ENCODE results near the gene LMO1.

Gene LMO1

DNA sequence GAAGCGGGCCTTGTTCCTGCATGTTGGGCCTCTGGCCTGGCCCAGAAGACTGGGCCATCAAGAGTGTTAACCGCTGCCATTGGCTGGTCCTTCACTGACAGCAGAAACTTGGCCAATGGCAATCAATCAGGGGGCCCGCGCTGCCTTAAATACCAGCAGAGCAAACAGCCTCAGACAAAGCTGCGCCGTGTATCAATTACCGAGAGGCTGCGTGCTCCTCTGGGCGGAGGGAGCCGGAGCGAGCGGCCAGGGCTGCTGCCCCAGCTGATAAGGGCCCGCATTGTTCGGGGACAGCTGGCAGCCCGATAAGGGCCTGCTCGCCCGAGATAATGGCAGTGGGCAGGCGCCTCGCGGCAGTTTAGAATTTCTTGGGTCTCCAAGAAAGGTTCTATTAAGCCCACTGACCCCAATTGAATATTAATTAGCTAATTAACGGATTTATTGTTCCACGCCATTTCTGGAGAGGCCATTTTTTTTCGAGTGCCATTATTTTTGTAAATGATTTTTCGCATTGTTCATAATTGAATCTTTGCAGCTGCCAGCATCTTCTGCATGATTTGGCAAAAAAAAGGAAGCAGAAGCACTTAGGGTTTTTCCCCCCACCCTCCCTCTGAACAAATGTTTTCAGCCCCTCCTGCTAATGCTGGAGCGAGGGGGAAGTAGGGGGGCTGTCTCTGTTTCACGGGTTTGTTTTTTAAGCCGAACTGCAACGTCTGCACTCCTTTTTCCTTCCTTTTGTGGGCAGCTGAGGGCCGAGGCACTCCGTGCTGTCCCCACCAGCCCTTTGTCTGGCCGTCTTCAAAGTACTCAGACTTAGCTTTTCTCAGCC lies 57.2 kb downstream of the LMO1 start:
- Histone ChIP-seq H3K9me3 (ENCODE audit: control insufficient read depth, low read length) (no peaks in the 10 kb centered on the region), H3K4me3 (ENCODE audit: insufficient read depth, low read depth, low read length, poor library complexity, severe bottlenecking) (no peak overlapping the region), H3K27ac (ENCODE audit: insufficient read depth, low read length, poor library complexity, severe bottlenecking) (no peak overlapping the region), H3K27me3 (replicated peaks; ENCODE audit: control insufficient read depth, insufficient read depth, low read length, poor library complexity, severe bottlenecking) (no peaks in the 10 kb centered on the region), H3K36me3 (ENCODE audit: control insufficient read depth, insufficient read depth, low read length) (no peaks in the 10 kb centered on the region), H3K4me1 (ENCODE audit: control insufficient read depth, insufficient read depth, low read length, poor library complexity, severe bottlenecking) (no peaks in the 10 kb centered on the region)
- no peak for DNase-seq

DNA sequence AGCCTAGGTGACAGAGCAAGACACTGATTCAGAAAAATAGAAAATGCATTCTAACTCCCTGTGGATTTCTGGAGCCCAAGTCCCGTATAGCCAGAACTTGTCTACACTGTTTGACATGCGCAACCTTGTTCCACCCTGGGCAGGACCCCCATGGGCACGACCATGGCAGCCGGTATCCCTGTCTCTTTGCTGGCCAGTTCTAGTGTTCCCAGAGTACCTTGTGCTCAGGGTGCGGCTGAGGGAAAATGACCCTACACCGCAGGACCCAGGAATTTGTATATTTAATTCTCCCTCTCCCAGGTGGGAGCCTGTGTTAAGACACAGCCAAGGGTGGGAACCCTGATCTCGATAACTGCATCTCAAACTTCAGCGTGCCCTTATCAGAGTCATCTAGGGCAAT lies 58.1 kb downstream of the LMO1 start:
- no peak for DNase-seq
- H3K4me3 ChIP-seq (ENCODE audit: insufficient read depth, low read depth, low read length, poor library complexity, severe bottlenecking), result no peak overlapping the region
- no peaks in the 10 kb centered on the region for H3K9me3 ChIP-seq (ENCODE audit: control insufficient read depth, low read length)
- no peak overlapping the region for H3K27ac ChIP-seq (ENCODE audit: insufficient read depth, low read length, poor library complexity, severe bottlenecking)
- H3K4me1 ChIP-seq (ENCODE audit: control insufficient read depth, insufficient read depth, low read length, poor library complexity, severe bottlenecking), result no peaks in the 10 kb centered on the region
- H3K36me3 ChIP-seq (ENCODE audit: control insufficient read depth, insufficient read depth, low read length), result no peaks in the 10 kb centered on the region
- H3K27me3 ChIP-seq (replicated peaks; ENCODE audit: control insufficient read depth, insufficient read depth, low read length, poor library complexity, severe bottlenecking), result no peaks in the 10 kb centered on the region

DNA sequence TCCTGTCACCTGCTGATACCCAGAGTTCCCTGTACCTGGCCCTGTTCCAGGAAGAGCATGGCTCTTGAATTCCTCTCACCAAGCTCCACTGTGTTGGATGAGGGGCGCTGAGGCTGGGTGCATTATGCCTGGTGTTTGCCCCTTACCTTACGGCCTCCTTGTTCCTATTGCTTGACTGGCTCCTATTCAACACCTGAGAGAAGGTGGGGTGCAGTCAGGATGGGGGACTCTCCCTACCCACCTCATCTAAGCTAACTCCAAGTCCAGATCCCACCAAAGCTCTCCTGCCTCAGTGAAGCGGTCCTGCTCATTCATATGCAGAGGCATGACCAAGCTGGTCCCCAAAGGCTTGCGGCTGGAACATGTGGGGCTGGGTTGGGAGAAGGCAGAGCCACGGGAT lies 59.1 kb downstream of the LMO1 start:
- no peaks in the 10 kb centered on the region for H3K36me3 ChIP-seq (ENCODE audit: control insufficient read depth, insufficient read depth, low read length)
- H3K4me3 ChIP-seq (ENCODE audit: insufficient read depth, low read depth, low read length, poor library complexity, severe bottlenecking), result no peak overlapping the region
- H3K27me3 ChIP-seq (replicated peaks; ENCODE audit: control insufficient read depth, insufficient read depth, low read length, poor library complexity, severe bottlenecking), result no peaks in the 10 kb centered on the region
- no peak for DNase-seq
- no peak overlapping the region for H3K27ac ChIP-seq (ENCODE audit: insufficient read depth, low read length, poor library complexity, severe bottlenecking)
- H3K9me3 ChIP-seq (ENCODE audit: control insufficient read depth, low read length), result no peaks in the 10 kb centered on the region
- H3K4me1 ChIP-seq (ENCODE audit: control insufficient read depth, insufficient read depth, low read length, poor library complexity, severe bottlenecking), result no peaks in the 10 kb centered on the region

DNA sequence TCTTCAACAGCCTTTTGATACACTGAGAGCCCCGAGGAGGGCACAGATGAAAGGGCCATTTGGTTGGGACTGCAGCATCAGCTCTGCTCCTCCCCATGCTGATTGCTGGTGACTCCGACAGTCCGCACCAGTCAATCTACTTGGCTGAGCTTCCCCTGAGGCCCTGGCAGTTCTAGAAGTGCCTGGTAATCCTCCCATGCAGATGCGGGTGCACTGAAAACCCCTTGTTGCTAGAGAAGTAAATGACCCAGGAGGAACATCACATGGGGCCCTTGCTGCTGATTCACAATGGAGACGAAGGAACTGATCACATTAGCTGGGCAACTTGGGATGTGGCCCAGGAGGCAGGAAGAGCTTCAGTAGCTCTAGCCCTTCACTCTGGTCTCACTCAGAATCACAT lies 59.7 kb downstream of the LMO1 start:
- Histone ChIP-seq H3K4me3 (ENCODE audit: insufficient read depth, low read depth, low read length, poor library complexity, severe bottlenecking) (no peak overlapping the region), H3K36me3 (ENCODE audit: control insufficient read depth, insufficient read depth, low read length) (no peaks in the 10 kb centered on the region), H3K27ac (ENCODE audit: insufficient read depth, low read length, poor library complexity, severe bottlenecking) (no peak overlapping the region), H3K9me3 (ENCODE audit: control insufficient read depth, low read length) (no peaks in the 10 kb centered on the region), H3K4me1 (ENCODE audit: control insufficient read depth, insufficient read depth, low read length, poor library complexity, severe bottlenecking) (no peaks in the 10 kb centered on the region), H3K27me3 (replicated peaks; ENCODE audit: control insufficient read depth, insufficient read depth, low read length, poor library complexity, severe bottlenecking) (no peaks in the 10 kb centered on the region)
- no peak for DNase-seq

DNA sequence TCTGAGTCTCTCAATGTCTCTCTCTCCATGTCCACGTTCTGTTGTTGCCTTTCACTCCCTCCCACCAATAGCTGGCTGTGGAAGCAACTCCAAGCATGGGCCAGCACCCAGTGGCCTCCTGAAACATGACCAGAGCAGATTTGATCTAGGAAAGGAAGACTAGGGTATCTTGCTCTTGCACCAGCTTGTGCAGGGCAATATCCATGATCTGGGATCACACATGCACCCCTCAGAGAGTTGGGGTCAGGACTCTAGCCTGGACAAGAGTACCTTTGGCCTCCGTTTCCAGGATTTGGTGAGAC lies 60.3 kb downstream of the LMO1 start:
- Histone ChIP-seq H3K36me3 (ENCODE audit: control insufficient read depth, insufficient read depth, low read length) (no peaks in the 10 kb centered on the region), H3K9me3 (ENCODE audit: control insufficient read depth, low read length) (no peaks in the 10 kb centered on the region), H3K27me3 (replicated peaks; ENCODE audit: control insufficient read depth, insufficient read depth, low read length, poor library complexity, severe bottlenecking) (no peaks in the 10 kb centered on the region), H3K27ac (ENCODE audit: insufficient read depth, low read length, poor library complexity, severe bottlenecking) (no peak overlapping the region), H3K4me3 (ENCODE audit: insufficient read depth, low read depth, low read length, poor library complexity, severe bottlenecking) (no peak overlapping the region), H3K4me1 (ENCODE audit: control insufficient read depth, insufficient read depth, low read length, poor library complexity, severe bottlenecking) (no peaks in the 10 kb centered on the region)
- DNase-seq, result no peak

DNA sequence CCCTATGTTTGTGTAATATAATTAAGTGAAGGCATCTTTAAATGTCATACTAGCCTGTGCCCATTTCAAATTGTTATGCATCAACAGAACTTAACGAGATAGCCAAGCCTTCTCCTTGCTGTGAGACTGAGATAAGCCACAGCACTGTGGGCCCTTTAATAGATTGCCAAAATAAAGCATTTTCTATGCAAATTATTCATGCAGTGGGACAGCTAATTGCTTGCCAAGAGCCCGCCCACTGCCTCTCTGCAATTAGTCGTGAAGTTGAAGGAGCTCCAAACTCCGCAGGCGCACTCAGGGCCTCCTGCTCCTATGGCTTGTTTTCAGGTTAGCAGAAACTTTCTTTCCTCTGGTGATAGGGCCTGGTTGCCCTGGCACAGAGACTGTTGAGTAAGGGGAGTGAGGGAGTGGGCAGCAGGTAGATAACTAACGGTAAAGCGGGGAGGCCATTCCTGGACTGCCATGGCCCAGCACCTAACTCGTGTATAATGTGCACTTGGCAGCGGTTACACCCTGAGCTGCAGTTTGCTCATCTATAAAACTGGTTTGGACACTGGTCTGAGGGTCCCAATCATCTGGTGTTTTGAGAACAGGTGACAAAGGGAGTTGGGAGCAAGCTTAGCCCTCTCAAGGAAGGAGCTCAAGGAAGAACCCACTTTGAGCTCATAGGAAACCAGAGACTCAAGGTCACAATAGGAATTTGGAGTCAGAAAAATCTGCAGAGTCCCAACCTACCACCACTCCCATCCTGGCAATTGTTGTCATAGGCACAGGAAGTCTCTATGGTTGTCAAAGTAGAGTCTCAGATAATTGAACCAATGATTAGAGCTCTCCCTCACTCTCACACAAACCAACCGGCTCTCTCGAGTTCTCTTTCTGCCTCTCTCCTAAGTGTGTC lies 60.9 kb downstream of the LMO1 start:
- H3K4me3 ChIP-seq (ENCODE audit: insufficient read depth, low read depth, low read length, poor library complexity, severe bottlenecking), result no peak overlapping the region
- H3K9me3 ChIP-seq (ENCODE audit: control insufficient read depth, low read length), result no peaks in the 10 kb centered on the region
- no peaks in the 10 kb centered on the region for H3K27me3 ChIP-seq (replicated peaks; ENCODE audit: control insufficient read depth, insufficient read depth, low read length, poor library complexity, severe bottlenecking)
- DNase-seq, result no peak
- no peaks in the 10 kb centered on the region for H3K36me3 ChIP-seq (ENCODE audit: control insufficient read depth, insufficient read depth, low read length)
- no peak overlapping the region for H3K27ac ChIP-seq (ENCODE audit: insufficient read depth, low read length, poor library complexity, severe bottlenecking)
- H3K4me1 ChIP-seq (ENCODE audit: control insufficient read depth, insufficient read depth, low read length, poor library complexity, severe bottlenecking), result no peaks in the 10 kb centered on the region

DNA sequence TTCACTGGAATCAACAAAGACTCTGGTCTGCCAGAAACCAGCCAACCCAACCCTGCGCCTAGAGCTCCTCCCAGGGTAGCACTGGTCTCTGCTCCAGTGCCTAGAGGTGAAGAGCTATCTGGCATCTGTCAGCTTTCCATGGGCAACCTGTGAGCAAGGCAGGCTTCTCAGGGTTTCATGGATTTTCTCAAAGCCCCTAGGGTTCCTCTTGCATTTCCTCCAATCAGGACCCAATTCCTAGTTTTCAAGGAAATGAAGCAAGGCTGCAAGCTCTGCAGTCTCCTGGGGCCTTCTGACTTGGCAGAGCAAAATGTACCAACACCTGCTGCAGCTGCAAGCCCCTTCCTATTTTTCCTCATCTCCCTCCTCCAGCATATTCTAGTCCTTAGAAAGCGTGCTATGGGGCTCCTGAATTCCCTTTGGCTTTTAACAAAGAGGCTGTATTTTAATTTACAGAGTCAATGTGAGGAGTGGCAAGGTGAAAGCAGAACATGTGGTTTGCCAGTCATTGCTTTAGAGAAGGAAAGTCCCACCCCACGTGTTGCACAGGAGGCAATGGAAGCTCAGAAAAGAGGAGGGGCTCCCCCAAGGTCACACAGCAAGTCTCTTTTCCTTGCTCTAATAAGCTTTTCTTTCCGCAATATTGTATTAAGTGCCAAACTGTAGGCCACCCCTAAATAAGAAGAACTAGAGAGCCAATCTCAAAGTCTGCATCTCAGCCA lies 61.9 kb downstream of the LMO1 start:
- no peaks in the 10 kb centered on the region for H3K9me3 ChIP-seq (ENCODE audit: control insufficient read depth, low read length)
- H3K4me1 ChIP-seq (ENCODE audit: control insufficient read depth, insufficient read depth, low read length, poor library complexity, severe bottlenecking), result no peaks in the 10 kb centered on the region
- H3K4me3 ChIP-seq (ENCODE audit: insufficient read depth, low read depth, low read length, poor library complexity, severe bottlenecking), result no peak overlapping the region
- no peak for DNase-seq
- H3K27me3 ChIP-seq (replicated peaks; ENCODE audit: control insufficient read depth, insufficient read depth, low read length, poor library complexity, severe bottlenecking), result no peaks in the 10 kb centered on the region
- H3K36me3 ChIP-seq (ENCODE audit: control insufficient read depth, insufficient read depth, low read length), result no peaks in the 10 kb centered on the region
- H3K27ac ChIP-seq (ENCODE audit: insufficient read depth, low read length, poor library complexity, severe bottlenecking), result no peak overlapping the region

DNA sequence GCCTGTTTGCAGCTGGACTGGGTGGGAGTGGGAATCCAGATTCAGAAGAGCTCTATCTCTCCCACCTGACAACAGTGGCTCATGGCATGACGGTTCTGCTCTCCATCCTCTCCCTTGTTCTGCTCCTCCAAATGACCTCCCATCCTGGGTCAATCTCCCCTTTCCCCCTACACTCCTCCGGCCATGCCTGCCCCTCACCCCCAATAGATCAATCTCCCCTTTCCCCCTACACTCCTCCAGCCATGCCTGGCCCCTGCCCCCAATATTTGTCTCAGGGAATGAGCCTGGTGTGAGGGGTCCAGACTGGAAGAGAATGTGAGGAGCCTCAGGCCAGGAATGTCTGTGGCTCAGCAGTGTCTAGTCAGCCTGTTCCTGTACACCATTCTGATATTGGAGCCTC lies 64.0 kb downstream of the LMO1 start:
- no peaks in the 10 kb centered on the region for H3K36me3 ChIP-seq (ENCODE audit: control insufficient read depth, insufficient read depth, low read length)
- no peak overlapping the region for H3K27ac ChIP-seq (ENCODE audit: insufficient read depth, low read length, poor library complexity, severe bottlenecking)
- no peak for DNase-seq
- no peaks in the 10 kb centered on the region for H3K27me3 ChIP-seq (replicated peaks; ENCODE audit: control insufficient read depth, insufficient read depth, low read length, poor library complexity, severe bottlenecking)
- H3K9me3 ChIP-seq (ENCODE audit: control insufficient read depth, low read length), result no peaks in the 10 kb centered on the region
- H3K4me1 ChIP-seq (ENCODE audit: control insufficient read depth, insufficient read depth, low read length, poor library complexity, severe bottlenecking), result no peaks in the 10 kb centered on the region
- no peak overlapping the region for H3K4me3 ChIP-seq (ENCODE audit: insufficient read depth, low read depth, low read length, poor library complexity, severe bottlenecking)

DNA sequence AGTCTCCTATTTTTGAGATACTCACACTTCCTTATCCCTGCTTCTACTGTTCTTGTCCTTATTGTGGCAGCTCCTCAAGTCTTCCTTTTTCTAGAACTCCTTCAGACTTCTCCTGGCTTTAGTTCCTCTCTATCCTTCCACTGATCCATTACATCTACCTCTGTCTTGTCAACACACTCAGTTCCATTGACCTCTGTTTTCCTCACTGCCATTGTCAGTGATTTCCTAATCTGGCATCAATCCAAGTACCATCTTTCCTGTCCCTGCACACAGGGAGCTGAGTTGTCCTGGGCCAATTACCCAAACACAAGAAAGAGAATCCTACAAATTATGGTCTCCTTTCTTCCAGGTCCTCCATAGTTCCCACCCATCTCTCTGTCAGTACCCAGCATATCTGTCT lies 66.9 kb downstream of the LMO1 start:
- no peak overlapping the region for H3K4me3 ChIP-seq (ENCODE audit: insufficient read depth, low read depth, low read length, poor library complexity, severe bottlenecking)
- H3K9me3 ChIP-seq (ENCODE audit: control insufficient read depth, low read length), result no peaks in the 10 kb centered on the region
- peaks cover 6% of the 10 kb centered on the region for H3K27me3 ChIP-seq (replicated peaks; ENCODE audit: control insufficient read depth, insufficient read depth, low read length, poor library complexity, severe bottlenecking)
- H3K36me3 ChIP-seq (ENCODE audit: control insufficient read depth, insufficient read depth, low read length), result no peaks in the 10 kb centered on the region
- H3K27ac ChIP-seq (ENCODE audit: insufficient read depth, low read length, poor library complexity, severe bottlenecking), result no peak overlapping the region
- H3K4me1 ChIP-seq (ENCODE audit: control insufficient read depth, insufficient read depth, low read length, poor library complexity, severe bottlenecking), result no peaks in the 10 kb centered on the region
- no peak for DNase-seq

DNA sequence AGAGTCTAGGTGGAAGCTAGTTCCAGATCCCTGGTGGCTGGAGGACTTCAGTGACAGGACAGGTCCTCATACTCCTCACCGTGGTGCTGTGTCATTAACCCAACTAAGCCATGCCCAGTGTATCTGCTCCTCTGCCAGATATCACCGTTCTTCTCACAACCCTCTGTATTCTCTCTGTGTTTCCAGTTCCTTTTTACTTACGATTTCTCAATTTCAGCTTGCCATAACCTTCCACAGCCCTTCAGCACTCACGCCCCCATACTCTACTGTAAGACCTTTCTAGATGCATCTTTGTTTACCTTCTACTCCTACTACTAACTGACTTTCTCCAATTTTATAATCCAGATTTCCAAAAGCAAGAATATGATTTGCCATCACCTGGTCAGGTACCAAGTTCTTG lies 68.7 kb downstream of the LMO1 start:
- no peaks in the 10 kb centered on the region for H3K4me1 ChIP-seq (ENCODE audit: control insufficient read depth, insufficient read depth, low read length, poor library complexity, severe bottlenecking)
- DNase-seq, result no peak

More for the DNA sequence above, 68.7 kb downstream of the LMO1 start:
- H3K36me3 ChIP-seq (ENCODE audit: control insufficient read depth, insufficient read depth, low read length), result no peaks in the 10 kb centered on the region
- H3K27ac ChIP-seq (ENCODE audit: insufficient read depth, low read length, poor library complexity, severe bottlenecking), result no peak overlapping the region
- H3K9me3 ChIP-seq (ENCODE audit: control insufficient read depth, low read length), result no peaks in the 10 kb centered on the region
- H3K27me3 ChIP-seq (replicated peaks; ENCODE audit: control insufficient read depth, insufficient read depth, low read length, poor library complexity, severe bottlenecking), result peaks cover 6% of the 10 kb centered on the region
- no peak overlapping the region for H3K4me3 ChIP-seq (ENCODE audit: insufficient read depth, low read depth, low read length, poor library complexity, severe bottlenecking)
